Activated CD8-positive, alpha-beta memory T cell treated with anti-CD3 and anti-CD28 coated beads for 4 hours (primary cell): ENCODE results near the gene PTDSS2.
"Not testable (repeated sequence)": the region's sequence is repeated elsewhere in the genome, so short reads cannot be mapped to it uniquely, and the experiment has no call there.

Experiments used
- DNase-seq, 2 donors: peaks; one replicate each; pipeline ENCODE4 v3.0.0-alpha.2; 2020; ENCODE audit warnings: low read depth in 2 of 2

PTDSS2 gene

GRCh38 chr11:504994-505344 lies 54.9 kb downstream of the PTDSS2 start:
- DNase-seq: no peak

GRCh38 chr11:506238-506994 lies 56.3 kb downstream of the PTDSS2 start:
- DNase-seq: peak; percentile 94 to 95

GRCh38 chr11:506995-507726 lies 57.1 kb downstream of the PTDSS2 start, which contains the start of gene RNH1:
TSS of gene RNH1 (minus strand) at chr11:507242. CDS start at chr11:502162, 5,080 bp downstream.
- DNase-seq: peak; percentile 99

GRCh38 chr11:507727-508515 lies 57.8 kb downstream of the PTDSS2 start:
- DNase-seq: no peak

- no peak for DNase-seq
Observed at GRCh38 chr11:508956-509355, 58.9 kb downstream of the PTDSS2 start.

GRCh38 chr11:512761-513595 lies 62.9 kb downstream of the PTDSS2 start:
- DNase-seq: no peak

- DNase-seq: no peak
Observed at GRCh38 chr11:514606-515005, 64.5 kb downstream of the PTDSS2 start.

GRCh38 chr11:515131-515530 lies 65.1 kb downstream of the PTDSS2 start:
- no peak for DNase-seq

- no peak for DNase-seq
Observed at GRCh38 chr11:516400-516799, 66.3 kb downstream of the PTDSS2 start.

GRCh38 chr11:516918-517685 lies 67.0 kb downstream of the PTDSS2 start:
- not testable (repeated sequence) for DNase-seq

GRCh38 chr11:518463-519202 lies 68.6 kb downstream of the PTDSS2 start:
- DNase-seq: peak; percentile 72 to 78

- DNase-seq: no peak
Observed at GRCh38 chr11:520428-521176, 70.5 kb downstream of the PTDSS2 start.

GRCh38 chr11:521177-521688 lies 71.2 kb downstream of the PTDSS2 start:
- no peak for DNase-seq

GRCh38 chr11:526192-526591 lies 76.1 kb downstream of the PTDSS2 start:
- DNase-seq: no peak

- DNase-seq: no peak
Observed at GRCh38 chr11:528166-528814, 78.2 kb downstream of the PTDSS2 start.

- DNase-seq: no peak
Observed at GRCh38 chr11:528815-529727, 79.0 kb downstream of the PTDSS2 start.

- no peak for DNase-seq
Observed at GRCh38 chr11:529728-530411, 79.8 kb downstream of the PTDSS2 start.
